ENCODE measurements around the gene DYDC2. TPM values are rescaled to one million over a fixed set of nuclear protein-coding genes. Genes with fewer than 3 reads are reported as not detected.

DYDC2 gene
- total and polyA plus RNA-seq, 8 donors = 0.64 to 4.2 (median 2.9) TPM; not detected in 1

DNA sequence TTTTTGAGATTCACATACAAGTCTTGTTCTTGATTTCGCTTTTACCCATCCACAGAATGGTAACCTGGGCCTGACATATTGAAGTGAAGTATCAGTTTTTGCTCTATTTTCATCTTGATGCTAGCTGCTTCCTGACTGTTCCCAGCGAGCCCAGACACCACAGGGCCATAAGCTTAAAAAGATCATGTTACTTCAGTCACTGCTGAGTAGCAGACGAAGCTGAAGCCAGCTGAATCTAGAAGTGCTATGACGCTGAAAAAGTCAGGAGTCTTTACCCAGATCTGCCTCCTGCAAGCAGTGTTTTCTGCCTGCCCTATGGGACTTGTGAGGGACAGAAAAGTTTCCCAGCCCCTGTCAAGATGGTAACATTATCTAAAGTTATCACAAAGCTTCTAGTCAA lies 49.0 kb downstream of the DYDC2 start:
- Histone ChIP-seq H3K27me3 (peaks cover 0 to 23% of the 10 kb centered on the region in 2 donors), H3K27ac (no peak overlapping the region), H3K9me3 (no peaks in the 10 kb centered on the region), H3K4me1 (peaks cover 9 to 17% of the 10 kb centered on the region in 2 donors), H3K36me3 (no peaks in the 10 kb centered on the region), H3K4me3 (no peak overlapping the region)
- no peak for TF ChIP-seq CTCF (IDR thresholded peaks at IDR 0.05)
- peak in 1 of 4 donors; percentile 46 for DNase-seq
- intact Hi-C loops (cut with DNase I) = no loop called here
- no peak for ATAC-seq

GRCh38 chr10:80406204-80406603 lies 49.6 kb downstream of the DYDC2 start:
- Histone ChIP-seq H3K9me3 (no peaks in the 10 kb centered on the region), H3K4me1 (peaks cover 9 to 17% of the 10 kb centered on the region in 2 donors), H3K36me3 (no peaks in the 10 kb centered on the region), H3K27ac (no peak overlapping the region), H3K27me3 (peaks cover 0 to 23% of the 10 kb centered on the region in 2 donors), H3K4me3 (no peak overlapping the region)
- DNase-seq (no peak), ATAC-seq (no peak)
- intact Hi-C loops (cut with DNase I) = no loop called here
- TF ChIP-seq CTCF (IDR thresholded peaks at IDR 0.05) = no peak

DNA sequence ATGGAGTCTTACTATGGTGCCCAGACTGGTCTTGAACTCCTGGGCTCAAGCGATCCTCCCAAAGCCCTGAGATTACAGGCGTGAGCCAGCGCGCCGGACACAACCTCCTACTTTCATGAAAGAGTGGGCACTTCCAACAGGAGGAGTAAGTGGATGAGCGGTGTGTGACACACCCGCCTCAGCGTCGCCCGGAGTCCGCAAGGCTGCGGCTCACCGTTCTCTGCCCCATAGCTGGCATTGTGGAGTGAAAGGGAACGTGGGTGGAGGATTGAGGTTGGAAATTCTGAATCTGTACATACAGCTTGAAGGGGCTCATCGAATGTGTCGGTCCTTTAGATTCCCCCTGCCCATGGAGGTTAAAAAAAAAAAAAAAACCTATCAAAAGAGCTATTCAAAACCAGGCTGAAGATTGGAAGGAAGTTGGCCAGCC lies 51.2 kb downstream of the DYDC2 start:
- no peak for TF ChIP-seq CTCF (IDR thresholded peaks at IDR 0.05)
- DNase-seq (peak in 2 of 4 donors; percentile 51 to 81), ATAC-seq (peak; percentile 82)
- H3K4me1 ChIP-seq = peaks cover 9 to 22% of the 10 kb centered on the region in 2 donors
- intact Hi-C loops (cut with DNase I) = no loop called here
- H3K27me3 ChIP-seq = peaks cover 0 to 23% of the 10 kb centered on the region in 2 donors
- H3K36me3 ChIP-seq = no peaks in the 10 kb centered on the region
- no peaks in the 10 kb centered on the region for H3K9me3 ChIP-seq
- H3K4me3 ChIP-seq = peak overlapping the region; percentile 84 to 88
- H3K27ac ChIP-seq = peak overlapping the region; percentile 51 to 73

- ATAC-seq (peak; percentile 97), DNase-seq (peak; percentile 76 to 97 (median 90))
- Histone ChIP-seq H3K4me3 (peak within 1 kb of the TSS; percentile 84 to 88), H3K9me3 (no peaks in the 10 kb centered on the region), H3K36me3 (no peaks in the 10 kb centered on the region), H3K27ac (peak within 1 kb of the TSS; percentile 51 to 73), H3K4me1 (peaks cover 13 to 27% of the 10 kb centered on the region in 2 donors), H3K27me3 (peaks cover 0 to 23% of the 10 kb centered on the region in 2 donors)
- TF ChIP-seq CTCF (IDR thresholded peaks at IDR 0.05) = no peak
- intact Hi-C loops (cut with DNase I) = no loop called here
Measured at GRCh38 chr10:80408242-80409101, 51.9 kb downstream of the DYDC2 start, which contains the start of gene PRXL2A. Gene PRXL2A (plus strand): TSS chr10:80408551. CDS start chr10:80420468, 11,917 bp downstream.

- Histone ChIP-seq H3K4me1 (peaks cover 17 to 33% of the 10 kb centered on the region in 2 donors), H3K27me3 (peaks cover 0 to 23% of the 10 kb centered on the region in 2 donors), H3K36me3 (no peaks in the 10 kb centered on the region), H3K27ac (peak overlapping the region in 1 of 2 donors; percentile 73), H3K4me3 (peak overlapping the region; percentile 84 to 88), H3K9me3 (no peaks in the 10 kb centered on the region)
- ATAC-seq (no peak), DNase-seq (no peak)
- no peak for TF ChIP-seq CTCF (IDR thresholded peaks at IDR 0.05)
- intact Hi-C loops (cut with DNase I) = no loop called here
Measured at GRCh38 chr10:80409121-80409520, 52.5 kb downstream of the DYDC2 start.

Measured in left lung (tissue), 10 donors.